ENCODE measurements around the gene NCAPD2. TPM values are rescaled to one million over a fixed set of nuclear protein-coding genes. Genes with fewer than 3 reads are reported as not detected.
"Not testable (repeated sequence)": the region's sequence is repeated elsewhere in the genome, so short reads cannot be mapped to it uniquely, and the experiment has no call there.

NCAPD2 gene
- total RNA-seq, 2 experiments from 2014 or later: 192 to 196 TPM

- intact Hi-C loops (cut with micrococcal nuclease): no loop called here
- H3K4me1 Mint-ChIP-seq (ENCODE audit: low read depth): peaks cover 34% of the 10 kb centered on the region
- no peaks in the 10 kb centered on the region for H3K27me3 Mint-ChIP-seq
- CTCF ChIA-PET: interaction anchor here (1.0 to 6.7 kb wide), 5 partner anchors 10 to 17 kb away, joined by 3 to 52 read pairs (median 5); partner anchors contain the start of gene NOP2
- POLR2A ChIA-PET: interaction anchor here (0.8 to 6.0 kb wide), 3 partner anchors 13 to 105 kb away, joined by 3 to 54 read pairs (median 3); no protein-coding TSS in a partner anchor
- no peak overlapping the region for H3K27ac Mint-ChIP-seq
- no peaks in the 10 kb centered on the region for H3K9me3 Mint-ChIP-seq
- H3K36me3 Mint-ChIP-seq: peaks cover 17% of the 10 kb centered on the region
- no peak for DNase-seq
- H3K4me3 Mint-ChIP-seq: no peak overlapping the region
These were observed 57.2 kb downstream of the NCAPD2 start for GRCh38 chr12:6551063-6551461.

- Mint-ChIP-seq H3K27me3 (no peaks in the 10 kb centered on the region), H3K9me3 (no peaks in the 10 kb centered on the region), H3K4me3 (no peak overlapping the region), H3K27ac (no peak overlapping the region), H3K4me1 (ENCODE audit: low read depth) (peaks cover 37% of the 10 kb centered on the region), H3K36me3 (peaks cover 17% of the 10 kb centered on the region)
- no peak for DNase-seq
- ChIA-PET POLR2A (interaction anchor here (0.8 to 6.0 kb wide), 3 partner anchors 13 to 105 kb away, joined by 3 to 54 read pairs (median 3); no protein-coding TSS in a partner anchor), CTCF (interaction anchor here (1.0 to 6.7 kb wide), 6 partner anchors 9 to 128 kb away, joined by 3 to 52 read pairs (median 6); partner anchors contain the start of gene NOP2)
- intact Hi-C loops (cut with micrococcal nuclease): no loop called here
These were observed 57.7 kb downstream of the NCAPD2 start for GRCh38 chr12:6551496-6552139.

- Mint-ChIP-seq H3K27me3 (no peaks in the 10 kb centered on the region), H3K9me3 (no peaks in the 10 kb centered on the region), H3K4me1 (ENCODE audit: low read depth) (peaks cover 38% of the 10 kb centered on the region), H3K4me3 (no peak overlapping the region), H3K36me3 (peaks cover 19% of the 10 kb centered on the region), H3K27ac (no peak overlapping the region)
- CTCF ChIA-PET: interaction anchor here (0.8 to 6.7 kb wide), 7 partner anchors 12 to 321 kb away, joined by 3 to 52 read pairs (median 6); partner anchors contain the start of genes NOP2, SPSB2 and USP5
- POLR2A ChIA-PET: interaction anchor here (0.8 to 6.0 kb wide), 3 partner anchors 14 to 52 kb away, joined by 3 to 54 read pairs (median 3); no protein-coding TSS in a partner anchor
- no peak for DNase-seq
- intact Hi-C loops (cut with micrococcal nuclease): no loop called here
These were observed 58.2 kb downstream of the NCAPD2 start for GRCh38 chr12:6552140-6552551.

GRCh38 chr12:6553051-6553868 is 59.4 kb downstream of the NCAPD2 start:
- H3K27me3 Mint-ChIP-seq: no peaks in the 10 kb centered on the region
- H3K27ac Mint-ChIP-seq: no peak overlapping the region
- peaks cover 38% of the 10 kb centered on the region for H3K4me1 Mint-ChIP-seq (ENCODE audit: low read depth)
- DNase-seq: no peak
- ChIA-PET CTCF (interaction anchor here (0.6 to 6.7 kb wide), 22 partner anchors 9 to 320 kb away, joined by 3 to 52 read pairs (median 5); partner anchors contain the start of genes GAPDH, SPSB2, USP5 and VAMP1), POLR2A (interaction anchor here (0.6 to 6.0 kb wide), 4 partner anchors 9 to 21 kb away, joined by 3 to 54 read pairs (median 5); partner anchors contain the start of gene GAPDH)
- intact Hi-C loops (cut with micrococcal nuclease): no loop called here
- H3K36me3 Mint-ChIP-seq: peaks cover 19% of the 10 kb centered on the region
- H3K9me3 Mint-ChIP-seq: no peaks in the 10 kb centered on the region
- peak overlapping the region; percentile 48 for H3K4me3 Mint-ChIP-seq

- intact Hi-C loops (cut with micrococcal nuclease): loop anchor here (1.0 kb wide), 2 partner anchors 14 to 131 kb away; no protein-coding TSS in a partner anchor
- Mint-ChIP-seq H3K4me3 (peak overlapping the region; percentile 85), H3K36me3 (peaks cover 17% of the 10 kb centered on the region)
These were observed 60.5 kb downstream of the NCAPD2 start for GRCh38 chr12:6554168-6555017.

GRCh38 chr12:6555018-6555691 is 61.3 kb downstream of the NCAPD2 start:
- intact Hi-C loops (cut with micrococcal nuclease): no loop called here
- peak; percentile 33 for DNase-seq
- POLR2A ChIA-PET: interaction anchor here (6.0 kb wide), 1 partner anchor 17 kb away, joined by 54 read pairs; no protein-coding TSS in a partner anchor
- H3K27me3 Mint-ChIP-seq: no peaks in the 10 kb centered on the region
- peak overlapping the region; percentile 85 for H3K4me3 Mint-ChIP-seq
- H3K4me1 Mint-ChIP-seq (ENCODE audit: low read depth): peaks cover 45% of the 10 kb centered on the region
- CTCF ChIA-PET: interaction anchor here (1.0 to 6.7 kb wide), 12 partner anchors 9 to 198 kb away, joined by 3 to 52 read pairs (median 6); partner anchors contain the start of genes GAPDH, MLF2 and VAMP1
- peaks cover 24% of the 10 kb centered on the region for H3K36me3 Mint-ChIP-seq
- H3K27ac Mint-ChIP-seq: peak overlapping the region; percentile 55
- H3K9me3 Mint-ChIP-seq: no peaks in the 10 kb centered on the region

More at GRCh38 chr12:6554168-6555017, 60.5 kb downstream of the NCAPD2 start:
- H3K27me3 Mint-ChIP-seq: no peaks in the 10 kb centered on the region
- DNase-seq: peak; percentile 86
- H3K27ac Mint-ChIP-seq: peak overlapping the region; percentile 60
- peaks cover 38% of the 10 kb centered on the region for H3K4me1 Mint-ChIP-seq (ENCODE audit: low read depth)
- no peaks in the 10 kb centered on the region for H3K9me3 Mint-ChIP-seq
- POLR2A ChIA-PET: interaction anchor here (1.1 to 6.0 kb wide), 2 partner anchors 16 to 22 kb away, joined by 4 to 54 read pairs; no protein-coding TSS in a partner anchor
- CTCF ChIA-PET: interaction anchor here (0.6 to 6.7 kb wide), 21 partner anchors 10 to 298 kb away, joined by 3 to 52 read pairs (median 5); partner anchors contain the start of genes GAPDH, MLF2, USP5 and VAMP1

- not testable (repeated sequence) for H3K9me3 Mint-ChIP-seq, H3K27me3 Mint-ChIP-seq, DNase-seq
- intact Hi-C loops (cut with micrococcal nuclease): loop anchor here (1.0 to 2.0 kb wide), 2 partner anchors 12 to 22 kb away; partner anchors contain the start of genes GAPDH and NOP2
- Mint-ChIP-seq H3K27ac (peak overlapping the region; percentile 60), H3K36me3 (peaks cover 35% of the 10 kb centered on the region), H3K4me1 (ENCODE audit: low read depth) (peaks cover 45% of the 10 kb centered on the region), H3K4me3 (peak overlapping the region; percentile 84)
- ChIA-PET POLR2A (interaction anchor here (0.6 to 2.2 kb wide), 3 partner anchors 11 to 21 kb away, joined by 3 to 9 read pairs (median 5); no protein-coding TSS in a partner anchor), CTCF (interaction anchor here (1.0 to 6.7 kb wide), 2 partner anchors 9 to 17 kb away, joined by 3 to 52 read pairs; no protein-coding TSS in a partner anchor)
These were observed 62.6 kb downstream of the NCAPD2 start for GRCh38 chr12:6556496-6556817.

GRCh38 chr12:6556857-6557256 is 63.0 kb downstream of the NCAPD2 start:
- DNase-seq: no peak
- CTCF ChIA-PET: interaction anchor here (0.6 to 6.7 kb wide), 5 partner anchors 9 to 91 kb away, joined by 3 to 52 read pairs (median 3); no protein-coding TSS in a partner anchor
- peaks cover 43% of the 10 kb centered on the region for H3K4me1 Mint-ChIP-seq (ENCODE audit: low read depth)
- H3K27ac Mint-ChIP-seq: peak overlapping the region; percentile 60
- peaks cover 38% of the 10 kb centered on the region for H3K36me3 Mint-ChIP-seq
- intact Hi-C loops (cut with micrococcal nuclease): loop anchor here (1.0 to 2.0 kb wide), 2 partner anchors 11 to 22 kb away; partner anchors contain the start of genes GAPDH and NOP2
- POLR2A ChIA-PET: interaction anchor here (1.5 to 2.2 kb wide), 2 partner anchors 18 to 22 kb away, joined by 5 to 9 read pairs; no protein-coding TSS in a partner anchor
- peak overlapping the region; percentile 26 for H3K4me3 Mint-ChIP-seq
- no peaks in the 10 kb centered on the region for H3K27me3 Mint-ChIP-seq
- H3K9me3 Mint-ChIP-seq: no peaks in the 10 kb centered on the region

- CTCF ChIA-PET: interaction anchor here (0.6 to 1.7 kb wide), 16 partner anchors 8 to 134 kb away, joined by 3 to 8 read pairs (median 3); partner anchors contain the start of gene NOP2
- DNase-seq: peak; percentile 65
- H3K9me3 Mint-ChIP-seq; H3K27me3 Mint-ChIP-seq; H3K4me3 Mint-ChIP-seq; intact Hi-C loops (cut with micrococcal nuclease): not testable (repeated sequence)
- peak overlapping the region; percentile 42 for H3K27ac Mint-ChIP-seq
- H3K36me3 Mint-ChIP-seq: peaks cover 49% of the 10 kb centered on the region
- POLR2A ChIA-PET: interaction anchor here (0.6 to 2.2 kb wide), 5 partner anchors 19 to 321 kb away, joined by 3 to 9 read pairs (median 5); no protein-coding TSS in a partner anchor
- peaks cover 30% of the 10 kb centered on the region for H3K4me1 Mint-ChIP-seq (ENCODE audit: low read depth)
These were observed 64.3 kb downstream of the NCAPD2 start for GRCh38 chr12:6558014-6558760.

All from activated CD4-positive, alpha-beta memory T cell treated with anti-CD3 and anti-CD28 coated beads for 36 hours (primary cell).